ENCODE data around the gene BICD2.

- TF ChIP-seq CTCF (IDR thresholded peaks at IDR 0.05): no peak
- no peak for TF ChIP-seq POLR2A (IDR thresholded peaks at IDR 0.05)
- no peak for TF ChIP-seq POLR2AphosphoS5 (IDR thresholded peaks at IDR 0.05)
These were observed 23.7 kb downstream of the BICD2 start for GRCh38 chr9:92740969-92741368.

All from prostate gland (tissue), 2 donors.